ENCODE measurements around the gene CSNK1G2. TPM values are rescaled to one million over a fixed set of nuclear protein-coding genes. Genes with fewer than 3 reads are reported as not detected.

Gene CSNK1G2
- total RNA-seq, 2 donors from 2014 or later: 55.5 to 92.4 TPM

- TF ChIP-seq CTCF (IDR thresholded peaks at IDR 0.05): no peak
- H3K4me3 ChIP-seq: no peak overlapping the region
- no peak overlapping the region for H3K27ac ChIP-seq
- H3K36me3 ChIP-seq: peaks cover 7% of the 10 kb centered on the region
- no peaks in the 10 kb centered on the region for H3K9me3 ChIP-seq
- H3K4me1 ChIP-seq (ENCODE audit: control insufficient read depth in 1 of 2, low read depth in 2 of 2): peaks cover 9 to 25% of the 10 kb centered on the region in 2 donors
- no peak for ATAC-seq (ENCODE audit: insufficient number of reproducible peaks, low FRiP score, low read depth)
- DNase-seq (ENCODE audit: low spot score): no peak
- no peaks in the 10 kb centered on the region for H3K27me3 ChIP-seq (replicated peaks; ENCODE audit: insufficient read depth)
Measured at GRCh38 chr19:1908364-1908678, 32.7 kb upstream of the CSNK1G2 start.

GRCh38 chr19:1909761-1910080, 31.3 kb upstream of the CSNK1G2 start:
- Histone ChIP-seq H3K36me3 (peaks cover 11% of the 10 kb centered on the region), H3K27me3 (replicated peaks; ENCODE audit: insufficient read depth) (no peaks in the 10 kb centered on the region), H3K9me3 (no peaks in the 10 kb centered on the region), H3K4me1 (ENCODE audit: control insufficient read depth in 1 of 2, low read depth in 2 of 2) (peaks cover 5 to 11% of the 10 kb centered on the region in 2 donors), H3K4me3 (no peak overlapping the region), H3K27ac (no peak overlapping the region)
- TF ChIP-seq CTCF (IDR thresholded peaks at IDR 0.05): no peak
- ATAC-seq (ENCODE audit: insufficient number of reproducible peaks, low FRiP score, low read depth) (no peak), DNase-seq (ENCODE audit: low spot score) (no peak)

- ATAC-seq (ENCODE audit: insufficient number of reproducible peaks, low FRiP score, low read depth): no peak
- no peak overlapping the region for H3K27ac ChIP-seq
- H3K4me1 ChIP-seq (ENCODE audit: control insufficient read depth in 1 of 2, low read depth in 2 of 2): peaks cover 5 to 9% of the 10 kb centered on the region in 2 donors
Measured at GRCh38 chr19:1910177-1910576, 30.8 kb upstream of the CSNK1G2 start.

GRCh38 chr19:1911098-1911497, 29.9 kb upstream of the CSNK1G2 start:
- ATAC-seq (ENCODE audit: insufficient number of reproducible peaks, low FRiP score, low read depth) (no peak), DNase-seq (ENCODE audit: low spot score) (no peak)
- no peaks in the 10 kb centered on the region for H3K27me3 ChIP-seq (replicated peaks; ENCODE audit: insufficient read depth)
- no peak overlapping the region for H3K27ac ChIP-seq
- no peak for TF ChIP-seq CTCF (IDR thresholded peaks at IDR 0.05)
- peaks cover 11% of the 10 kb centered on the region for H3K36me3 ChIP-seq
- no peaks in the 10 kb centered on the region for H3K9me3 ChIP-seq
- H3K4me1 ChIP-seq (ENCODE audit: control insufficient read depth in 1 of 2, low read depth in 2 of 2): peaks cover under 1 to 3% of the 10 kb centered on the region in 2 donors
- no peak overlapping the region for H3K4me3 ChIP-seq

More at GRCh38 chr19:1910177-1910576, 30.8 kb upstream of the CSNK1G2 start:
- Histone ChIP-seq H3K27me3 (replicated peaks; ENCODE audit: insufficient read depth) (no peaks in the 10 kb centered on the region), H3K9me3 (no peaks in the 10 kb centered on the region), H3K4me3 (no peak overlapping the region), H3K36me3 (peaks cover 11% of the 10 kb centered on the region)
- TF ChIP-seq CTCF (IDR thresholded peaks at IDR 0.05): no peak
- no peak for DNase-seq (ENCODE audit: low spot score)

GRCh38 chr19:1911995-1912394, 29.0 kb upstream of the CSNK1G2 start:
- ATAC-seq (ENCODE audit: insufficient number of reproducible peaks, low FRiP score, low read depth) (no peak), DNase-seq (ENCODE audit: low spot score) (no peak)
- H3K36me3 ChIP-seq: peaks cover 11% of the 10 kb centered on the region
- no peaks in the 10 kb centered on the region for H3K27me3 ChIP-seq (replicated peaks; ENCODE audit: insufficient read depth)
- H3K4me1 ChIP-seq (ENCODE audit: control insufficient read depth in 1 of 2, low read depth in 2 of 2): no peaks in the 10 kb centered on the region
- no peak overlapping the region for H3K4me3 ChIP-seq
- H3K27ac ChIP-seq: no peak overlapping the region
- no peak for TF ChIP-seq CTCF (IDR thresholded peaks at IDR 0.05)
- H3K9me3 ChIP-seq: no peaks in the 10 kb centered on the region
